A549 (cell line): ENCODE data around the gene SLIT3. TPM values are rescaled to one million over a fixed set of nuclear protein-coding genes. Genes with fewer than 3 reads are reported as not detected.

Source experiments
- ATAC-seq, 2 experiments: fragments of 200-7000 bp in 1 of 2; fragments of >200 bp in 1 of 2; cut with Nextera tagmentation in 1 of 2; cut with Tn5 transposase in 1 of 2; 3 replicates each; pipeline versions ENCODE4 v1.8.0 to v1.9.1; 2018 to 2020; ENCODE audit warnings: mild to moderate bottlenecking in 1 of 2, moderate library complexity in 1 of 2
- CTCF ChIA-PET: fragments of 300-600 bp; sonication (Branson Sonifier 250); formaldehyde crosslinking; extraction: SDS; loops from one replicate; lab custom pipeline; 2021; ENCODE audit warnings: antibody characterized with exemption, inconsistent platforms; lab: Yijun Ruan, JAX
- POLR2A ChIA-PET: fragments of 350-600 bp; formaldehyde crosslinking; extraction: SDS; loops from one replicate; lab custom pipeline; 2021; ENCODE audit warnings: antibody characterized with exemption, inconsistent platforms; lab: Yijun Ruan, JAX
- DNase-seq, 2 experiments: peaks; one replicate each; pipeline versions ENCODE4 v3.0.0 to v3.0.0-alpha.2; 2011 to 2016; ENCODE audit warnings: low read depth in 1 of 2, low spot score in 1 of 2
- FAIRE-seq: peaks from 2 replicates; lab custom pipeline; 2011; peaks lifted over from hg19 to GRCh38; lab: Jason Lieb, UNC
- H3K27ac ChIP-seq, 2 experiments: fragments of >200 bp; sonication (Bioruptor Twin); formaldehyde crosslinking; 3 replicates each; pipeline ENCODE4 v1.5.1; 2016 to 2017
- H3K4me1 ChIP-seq: fragments of >200 bp; sonication (Bioruptor Twin); formaldehyde crosslinking; 3 replicates; pipeline ENCODE4 v1.6.1; 2016
- H3K4me2 ChIP-seq: fragments of >200 bp; sonication (Bioruptor Twin); formaldehyde crosslinking; 3 replicates; pipeline ENCODE4 v1.6.1; 2016
- H3K4me3 ChIP-seq: fragments of >200 bp; sonication (Bioruptor Twin); formaldehyde crosslinking; 3 replicates; pipeline ENCODE4 v1.5.1; 2016
- H3K9me3 ChIP-seq: fragments of >200 bp; sonication (Bioruptor Twin); formaldehyde crosslinking; 3 replicates; pipeline ENCODE4 v1.6.1; 2016
- ATOH8 ChIP-seq: fragments of 250-450 bp; sonication (Bioruptor Pico); IDR thresholded peaks from 2 replicates; pipeline ENCODE4 v1.5.0; 2020; ENCODE audit warnings: low read depth, mild to moderate bottlenecking, moderate library complexity
- BCL3 ChIP-seq: fragments of >200 bp; sonication (Bioruptor Twin); formaldehyde crosslinking; IDR thresholded peaks from 3 replicates; pipeline ENCODE4 v1.6.1; 2016
- BHLHE40 ChIP-seq: IDR thresholded peaks from 2 replicates; pipeline ENCODE4 v1.6.1; 2012; ENCODE audit warnings: low read depth, low read length, inconsistent platforms
- CEBPB ChIP-seq, 2 experiments: fragments of >200 bp in 1 of 2; sonication (Bioruptor Twin) in 1 of 2; formaldehyde crosslinking in 1 of 2; IDR thresholded peaks; 2 replicates each; pipeline ENCODE4 v1.6.1; 2012 to 2016
- E2F6 ChIP-seq: IDR thresholded peaks from 2 replicates; pipeline ENCODE4 v1.6.1; 2012; ENCODE audit warnings: low read depth, borderline replicate concordance
- EHF ChIP-seq: fragments of 250-450 bp; sonication (Bioruptor Pico); IDR thresholded peaks from 2 replicates; pipeline ENCODE4 v1.5.0; 2020; ENCODE audit warnings: mild to moderate bottlenecking
- ELK1 ChIP-seq: fragments of 150-350 bp; IDR thresholded peaks from 2 replicates; pipeline ENCODE4 v1.6.1; 2014; ENCODE audit warnings: low read depth, mild to moderate bottlenecking, low read length
- EP300 ChIP-seq, 2 experiments: fragments of >200 bp; sonication (Bioruptor Twin); formaldehyde crosslinking; IDR thresholded peaks; 2 replicates in 1 of 2; 3 replicates in 1 of 2; pipeline ENCODE4 v1.6.1; 2016 to 2017
- ESRRA ChIP-seq: fragments of 150-350 bp; IDR thresholded peaks from 2 replicates; pipeline ENCODE4 v1.6.1; 2014; ENCODE audit warnings: mild to moderate bottlenecking, low read length, borderline replicate concordance
- FOSL2 ChIP-seq, 2 experiments: fragments of 450-650 bp in 1 of 2; fragments of >200 bp in 1 of 2; sonication (Bioruptor Twin) in 1 of 2; formaldehyde crosslinking; IDR thresholded peaks; 2 replicates each; pipeline versions ENCODE4 v1.5.0 to v1.6.1; 2016 to 2020; ENCODE audit warnings: mild to moderate bottlenecking in 1 of 2, moderate library complexity in 1 of 2
- GATA3 ChIP-seq: IDR thresholded peaks from 2 replicates; pipeline ENCODE4 v1.6.1; 2012; ENCODE audit warnings: borderline replicate concordance
- HES2 ChIP-seq: fragments of >200 bp; sonication (Bioruptor Twin); formaldehyde crosslinking; IDR thresholded peaks from 2 replicates; pipeline ENCODE4 v1.6.1; 2016
- HEYL ChIP-seq: fragments of 250-450 bp; sonication (Bioruptor Pico); IDR thresholded peaks from 2 replicates; pipeline ENCODE4 v1.8.0; 2021; ENCODE audit warnings: mild to moderate bottlenecking, moderate library complexity
- HMGXB4 ChIP-seq: fragments of 250-450 bp; sonication (Bioruptor Pico); IDR thresholded peaks from 2 replicates; pipeline ENCODE4 v1.5.0; 2021; ENCODE audit warnings: mild to moderate bottlenecking, moderate library complexity, borderline replicate concordance
- HOXB5 ChIP-seq: fragments of 250-450 bp; sonication (Bioruptor Pico); IDR thresholded peaks from 2 replicates; pipeline ENCODE4 v1.5.0; 2020; ENCODE audit warnings: mild to moderate bottlenecking, moderate library complexity
- JUN ChIP-seq, 2 experiments: fragments of >200 bp; sonication (Bioruptor Twin); formaldehyde crosslinking; IDR thresholded peaks; 2 replicates in 1 of 2; 3 replicates in 1 of 2; pipeline ENCODE4 v1.6.1; 2016 to 2017
- JUNB ChIP-seq: fragments of >200 bp; sonication (Bioruptor Twin); formaldehyde crosslinking; IDR thresholded peaks from 2 replicates; pipeline ENCODE4 v1.6.1; 2016
- MAFK ChIP-seq: fragments of 450-650 bp; IDR thresholded peaks from 2 replicates; pipeline ENCODE4 v1.6.1; 2014; ENCODE audit not compliant: partially characterized antibody
- MAX ChIP-seq: IDR thresholded peaks from 2 replicates; pipeline ENCODE4 v1.6.1; 2012
- NPAS2 ChIP-seq: fragments of 250-450 bp; sonication (Bioruptor Pico); IDR thresholded peaks from 2 replicates; pipeline ENCODE4 v1.8.0; 2022; ENCODE audit warnings: mild to moderate bottlenecking, moderate library complexity, borderline replicate concordance
- RAD21 ChIP-seq, 2 experiments: fragments of >200 bp in 1 of 2; sonication (Bioruptor Twin) in 1 of 2; formaldehyde crosslinking in 1 of 2; IDR thresholded peaks in 1 of 2; conservative IDR thresholded peaks in 1 of 2; 2 replicates in 1 of 2; 3 replicates in 1 of 2; pipeline ENCODE4 v1.6.1; 2012 to 2018; ENCODE audit warnings: inconsistent platforms in 1 of 2
- RARB ChIP-seq: fragments of 250-450 bp; sonication (Bioruptor Pico); IDR thresholded peaks from 2 replicates; pipeline ENCODE4 v1.8.0; 2021; ENCODE audit warnings: mild to moderate bottlenecking, moderate library complexity
- RCOR1 ChIP-seq: fragments of 150-350 bp; IDR thresholded peaks from 2 replicates; pipeline ENCODE4 v1.6.1; 2014; ENCODE audit warnings: antibody characterized with exemption, low read length, low read depth
- REST ChIP-seq: fragments of 200-600 bp; sonication (generic); IDR thresholded peaks from 2 replicates; pipeline ENCODE4 v1.6.1; 2016; ENCODE audit warnings: antibody characterized with exemption, mild to moderate bottlenecking, moderate library complexity
- RFX5 ChIP-seq: fragments of 450-650 bp; IDR thresholded peaks from 2 replicates; pipeline ENCODE4 v1.7.1; 2014; ENCODE audit warnings: antibody characterized with exemption, mild to moderate bottlenecking, moderate library complexity
- SMC3 ChIP-seq: fragments of >200 bp; sonication (Bioruptor Twin); formaldehyde crosslinking; IDR thresholded peaks from 3 replicates; pipeline ENCODE4 v1.6.1; 2018; ENCODE audit warnings: inconsistent platforms
- ZFP36 ChIP-seq: fragments of 450-650 bp; IDR thresholded peaks from 2 replicates; pipeline ENCODE4 v1.6.1; 2014; ENCODE audit warnings: borderline replicate concordance; ENCODE audit not compliant: partially characterized antibody
- ZNF302 ChIP-seq: fragments of 250-450 bp; sonication (Bioruptor Pico); IDR thresholded peaks from 2 replicates; pipeline ENCODE4 v1.9.0; 2021; ENCODE audit warnings: inconsistent platforms, mild to moderate bottlenecking, moderate library complexity
- WGBS: methylation state at CpG from one replicate; pipeline ENCODE4 v1.1.6; 2017; ENCODE audit errors: missing lambda C conversion rate; 5-methylcytosine and 5-hydroxymethylcytosine counted together
- polyA plus RNA-seq, 4 experiments: library from polyadenylated mRNA; depleted of rRNA in 3 of 4; stranded (reverse); fragments of >200 nt; fragmentation: RNase III in 1 of 4; extraction: RNeasy Plus Mini Kit Qiagen cat#74134 plus additional on column Dnase treatment in 1 of 4; gene quantifications; 2 replicates in 3 of 4; 3 replicates in 1 of 4; pipeline ENCODE4 v1.2.3, GENCODE V29; 2011 to 2017

The SLIT3 gene
- polyA plus RNA-seq, 2 of the 4 experiments (the other 2 are of a cell fraction) = 12.7 to 22.9 TPM

- ATAC-seq (peak; percentile 63 to 81), FAIRE-seq (peak; percentile 89), DNase-seq (peak; percentile 84 to 92)
- Histone ChIP-seq H3K27ac (peak overlapping the region; percentile 80 to 88), H3K4me3 (no peak overlapping the region), H3K4me1 (peaks cover 71% of the 10 kb centered on the region), H3K4me2 (peak overlapping the region; percentile 66), H3K9me3 (peaks cover 4% of the 10 kb centered on the region; the same call in 1 of the 3 replicates)
- CTCF ChIA-PET = interaction anchor here (0.7 to 1.4 kb wide), 6 partner anchors 18 to 384 kb away, joined by 3 to 4 read pairs (median 3); no protein-coding TSS in a partner anchor
- WGBS = 2% methylated on average over 6 of the region's 6 CpGs
- POLR2A ChIA-PET = interaction anchor here (1.1 kb wide), 1 partner anchor 186 kb away, joined by 3 read pairs; no protein-coding TSS in a partner anchor
- TF ChIP-seq MAX = peak; percentile 78
- no peak for TF ChIP-seq EHF (CRISPR knock-in tag)
- peak; percentile 71 for TF ChIP-seq JUNB
- TF ChIP-seq RCOR1 = no peak
- no peak for TF ChIP-seq BHLHE40
- no peak for TF ChIP-seq NPAS2
- TF ChIP-seq JUN (IDR thresholded peaks at IDR 0.05) = peak in 1 of 2 experiments; percentile 73; a peak in 2 of 5 replicates
- TF ChIP-seq FOSL2 (IDR thresholded peaks at IDR 0.05) = peak; percentile 58; the same call in 1 of the 2 replicates
- peak; percentile 88 for TF ChIP-seq FOSL2 (CRISPR knock-in tag; IDR thresholded peaks at IDR 0.05)
- peak; percentile 67; the same call in 1 of the 3 replicates for TF ChIP-seq BCL3
- peak; percentile 58 for TF ChIP-seq MAFK
- TF ChIP-seq HOXB5 (CRISPR knock-in tag) = no peak
- TF ChIP-seq GATA3 = peak; percentile 87
- no peak for TF ChIP-seq HES2
- TF ChIP-seq ZNF302 (CRISPR knock-in tag) = no peak
- TF ChIP-seq HEYL = no peak
- TF ChIP-seq REST = no peak
- no peak for TF ChIP-seq HMGXB4 (CRISPR knock-in tag)
- peak in 1 of 2 experiments; percentile 44; a peak in 2 of 4 replicates for TF ChIP-seq CEBPB (IDR thresholded peaks at IDR 0.05)
- peak; percentile 47 to 59 for TF ChIP-seq RAD21 (conservative IDR thresholded peaks at IDR 0.05 in 1 of 2, IDR thresholded peaks at IDR 0.05 in 1 of 2)
- TF ChIP-seq E2F6 = no peak
- no peak for TF ChIP-seq ZFP36
- peak; percentile 36; the same call in 1 of the 3 replicates for TF ChIP-seq SMC3
- TF ChIP-seq ATOH8 = 0 out of 2 replicates have a peak, but pooled peaks have one; percentile 30
- no peak for TF ChIP-seq ESRRA
- no peak for TF ChIP-seq ELK1
- peak; percentile 59 to 79; a peak in 3 of 5 replicates for TF ChIP-seq EP300 (IDR thresholded peaks at IDR 0.05)
- TF ChIP-seq RFX5 = no peak
- no peak for TF ChIP-seq RARB (CRISPR knock-in tag)
Measured at GRCh38 chr5:169164481-169164925, 136.4 kb downstream of the SLIT3 start.
